ENCODE measurements around the gene RASAL2.

Gene RASAL2

GRCh38 chr1:178457651-178458050, 363.7 kb downstream of the RASAL2 start:
- Mint-ChIP-seq H3K36me3 (ENCODE audit: low read depth) (no peaks in the 10 kb centered on the region), H3K9me3 (no peaks in the 10 kb centered on the region), H3K27me3 (peaks cover 3% of the 10 kb centered on the region), H3K4me3 (no peak overlapping the region), H3K27ac (no peak overlapping the region), H3K4me1 (no peaks in the 10 kb centered on the region)
- no peak for ATAC-seq
- DNase-seq, result no peak

- Mint-ChIP-seq H3K4me3 (no peak overlapping the region), H3K4me1 (no peaks in the 10 kb centered on the region), H3K36me3 (ENCODE audit: low read depth) (no peaks in the 10 kb centered on the region)
These were observed 364.3 kb downstream of the RASAL2 start for GRCh38 chr1:178458203-178458602.

GRCh38 chr1:178461104-178461503, 367.2 kb downstream of the RASAL2 start:
- Mint-ChIP-seq H3K36me3 (ENCODE audit: low read depth) (no peaks in the 10 kb centered on the region), H3K9me3 (no peaks in the 10 kb centered on the region), H3K4me3 (no peak overlapping the region), H3K27me3 (peaks cover 3% of the 10 kb centered on the region), H3K27ac (no peak overlapping the region), H3K4me1 (no peaks in the 10 kb centered on the region)
- no peak for DNase-seq
- no peak for ATAC-seq

More at GRCh38 chr1:178458203-178458602, 364.3 kb downstream of the RASAL2 start:
- Mint-ChIP-seq H3K9me3 (no peaks in the 10 kb centered on the region), H3K27ac (no peak overlapping the region), H3K27me3 (peaks cover 3% of the 10 kb centered on the region)
- DNase-seq, result no peak
- no peak for ATAC-seq

- H3K36me3 Mint-ChIP-seq (ENCODE audit: low read depth), result no peaks in the 10 kb centered on the region
- no peaks in the 10 kb centered on the region for H3K4me1 Mint-ChIP-seq
- H3K4me3 Mint-ChIP-seq, result no peak overlapping the region
- DNase-seq (no peak), ATAC-seq (no peak)
- no peaks in the 10 kb centered on the region for H3K9me3 Mint-ChIP-seq
- peaks cover 3% of the 10 kb centered on the region for H3K27me3 Mint-ChIP-seq
- no peak overlapping the region for H3K27ac Mint-ChIP-seq
These were observed 367.8 kb downstream of the RASAL2 start for GRCh38 chr1:178461701-178462100.

GRCh38 chr1:178464141-178464540, 370.2 kb downstream of the RASAL2 start:
- no peak for ATAC-seq
- Mint-ChIP-seq H3K4me3 (no peak overlapping the region), H3K27ac (no peak overlapping the region), H3K27me3 (peaks cover 3% of the 10 kb centered on the region), H3K4me1 (no peaks in the 10 kb centered on the region), H3K9me3 (no peaks in the 10 kb centered on the region), H3K36me3 (ENCODE audit: low read depth) (no peaks in the 10 kb centered on the region)
- DNase-seq, result no peak

DNA sequence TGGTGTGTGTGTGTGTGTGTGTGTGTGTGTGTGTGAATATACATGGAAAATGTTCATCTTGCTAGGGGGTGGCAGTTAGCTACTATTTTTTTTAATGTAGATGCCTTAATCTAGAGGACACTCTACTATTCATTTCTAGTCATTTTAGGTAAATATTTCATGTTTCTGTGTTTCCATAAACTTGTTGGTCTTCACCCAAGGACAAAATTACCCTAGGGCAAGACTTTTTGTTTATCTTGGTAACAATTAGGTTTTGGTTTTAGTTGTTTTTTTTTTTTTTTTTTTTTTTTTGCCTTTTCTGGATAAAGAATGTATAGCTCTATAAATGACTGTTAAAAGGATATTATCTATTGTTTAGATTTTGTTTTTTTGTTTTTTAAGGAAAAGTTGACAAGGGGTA, 370.7 kb downstream of the RASAL2 start:
- H3K27ac Mint-ChIP-seq, result no peak overlapping the region
- no peak for ATAC-seq
- no peak for DNase-seq
- peaks cover 3% of the 10 kb centered on the region for H3K27me3 Mint-ChIP-seq
- no peaks in the 10 kb centered on the region for H3K9me3 Mint-ChIP-seq
- no peak overlapping the region for H3K4me3 Mint-ChIP-seq
- H3K4me1 Mint-ChIP-seq, result no peaks in the 10 kb centered on the region
- H3K36me3 Mint-ChIP-seq (ENCODE audit: low read depth), result no peaks in the 10 kb centered on the region

- DNase-seq (no peak), ATAC-seq (no peak)
- no peak overlapping the region for H3K4me3 Mint-ChIP-seq
- H3K36me3 Mint-ChIP-seq (ENCODE audit: low read depth), result no peaks in the 10 kb centered on the region
- no peaks in the 10 kb centered on the region for H3K9me3 Mint-ChIP-seq
- no peak overlapping the region for H3K27ac Mint-ChIP-seq
- no peaks in the 10 kb centered on the region for H3K4me1 Mint-ChIP-seq
- peaks cover under 1% of the 10 kb centered on the region for H3K27me3 Mint-ChIP-seq
These were observed 371.1 kb downstream of the RASAL2 start for GRCh38 chr1:178465011-178465410.

- peaks cover 5% of the 10 kb centered on the region for H3K27me3 Mint-ChIP-seq
- H3K27ac Mint-ChIP-seq, result no peak overlapping the region
- no peak for ATAC-seq
- no peak overlapping the region for H3K4me3 Mint-ChIP-seq
- H3K9me3 Mint-ChIP-seq, result no peaks in the 10 kb centered on the region
- H3K36me3 Mint-ChIP-seq (ENCODE audit: low read depth), result no peaks in the 10 kb centered on the region
- H3K4me1 Mint-ChIP-seq, result no peaks in the 10 kb centered on the region
- DNase-seq, result no peak
These were observed 373.9 kb downstream of the RASAL2 start for GRCh38 chr1:178467837-178468236.

DNA sequence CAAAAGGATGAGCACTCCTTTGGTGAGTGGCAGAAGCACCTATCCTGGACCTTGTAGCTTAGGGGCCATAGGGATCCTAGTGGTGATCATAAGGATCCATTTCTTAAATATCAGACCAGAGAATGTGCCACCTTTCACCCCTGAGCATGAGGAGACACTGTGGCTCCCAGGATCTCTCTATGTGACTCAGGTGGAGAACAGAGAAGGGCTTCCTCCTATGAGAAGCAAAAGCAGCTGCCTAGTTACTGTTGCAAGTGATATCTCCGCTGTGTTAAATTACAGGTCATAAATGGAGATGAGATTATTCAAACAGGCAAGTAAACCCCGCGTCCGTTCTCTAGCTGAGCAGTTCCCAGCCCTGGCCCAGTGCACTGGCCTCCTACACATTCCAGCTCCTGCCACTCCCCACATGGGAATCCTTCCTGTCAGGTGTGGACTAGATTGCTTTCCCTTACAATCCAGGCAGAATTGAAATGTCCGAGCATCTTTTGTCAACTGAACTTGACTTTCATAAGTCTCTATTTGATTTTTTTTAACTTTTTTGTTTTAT, 376.6 kb downstream of the RASAL2 start:
- Mint-ChIP-seq H3K4me1 (no peaks in the 10 kb centered on the region), H3K4me3 (no peak overlapping the region), H3K27me3 (peaks cover 5% of the 10 kb centered on the region), H3K36me3 (ENCODE audit: low read depth) (no peaks in the 10 kb centered on the region), H3K9me3 (no peaks in the 10 kb centered on the region), H3K27ac (no peak overlapping the region)
- DNase-seq (no peak), ATAC-seq (no peak)

DNA sequence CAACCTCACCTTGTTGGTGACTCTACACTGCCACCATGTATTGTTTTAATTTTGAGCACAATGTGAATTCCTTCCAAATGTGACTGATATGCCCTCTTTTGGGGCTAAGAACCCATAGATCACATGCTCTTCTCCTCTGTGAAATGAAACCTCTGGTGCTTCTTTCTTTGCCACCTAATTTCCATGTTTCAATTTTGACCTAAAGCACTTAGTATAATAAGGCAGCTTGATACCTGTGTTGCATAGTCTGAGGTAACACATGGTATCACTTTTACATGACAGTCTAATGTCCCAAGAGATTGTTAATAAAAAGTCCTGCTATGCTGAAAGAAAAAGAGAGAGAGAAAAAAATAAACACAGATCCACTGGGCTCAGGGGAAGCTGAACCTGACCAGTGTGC, 378.6 kb downstream of the RASAL2 start:
- Mint-ChIP-seq H3K27ac (no peak overlapping the region), H3K4me1 (no peaks in the 10 kb centered on the region), H3K9me3 (no peaks in the 10 kb centered on the region), H3K4me3 (no peak overlapping the region), H3K27me3 (peaks cover 5% of the 10 kb centered on the region), H3K36me3 (ENCODE audit: low read depth) (no peaks in the 10 kb centered on the region)
- no peak for DNase-seq
- no peak for ATAC-seq

GRCh38 chr1:178477373-178477772, 383.5 kb downstream of the RASAL2 start:
- DNase-seq (no peak), ATAC-seq (no peak)
- Mint-ChIP-seq H3K36me3 (ENCODE audit: low read depth) (no peaks in the 10 kb centered on the region), H3K27me3 (peaks cover 6% of the 10 kb centered on the region), H3K9me3 (no peaks in the 10 kb centered on the region), H3K4me1 (no peaks in the 10 kb centered on the region), H3K4me3 (no peak overlapping the region), H3K27ac (no peak overlapping the region)

- Mint-ChIP-seq H3K36me3 (ENCODE audit: low read depth) (no peaks in the 10 kb centered on the region), H3K27ac (no peak overlapping the region), H3K4me1 (no peaks in the 10 kb centered on the region), H3K4me3 (no peak overlapping the region), H3K27me3 (peaks cover 2% of the 10 kb centered on the region), H3K9me3 (no peaks in the 10 kb centered on the region)
- no peak for ATAC-seq
- DNase-seq, result no peak
These were observed 383.9 kb downstream of the RASAL2 start for GRCh38 chr1:178477841-178478240.

DNA sequence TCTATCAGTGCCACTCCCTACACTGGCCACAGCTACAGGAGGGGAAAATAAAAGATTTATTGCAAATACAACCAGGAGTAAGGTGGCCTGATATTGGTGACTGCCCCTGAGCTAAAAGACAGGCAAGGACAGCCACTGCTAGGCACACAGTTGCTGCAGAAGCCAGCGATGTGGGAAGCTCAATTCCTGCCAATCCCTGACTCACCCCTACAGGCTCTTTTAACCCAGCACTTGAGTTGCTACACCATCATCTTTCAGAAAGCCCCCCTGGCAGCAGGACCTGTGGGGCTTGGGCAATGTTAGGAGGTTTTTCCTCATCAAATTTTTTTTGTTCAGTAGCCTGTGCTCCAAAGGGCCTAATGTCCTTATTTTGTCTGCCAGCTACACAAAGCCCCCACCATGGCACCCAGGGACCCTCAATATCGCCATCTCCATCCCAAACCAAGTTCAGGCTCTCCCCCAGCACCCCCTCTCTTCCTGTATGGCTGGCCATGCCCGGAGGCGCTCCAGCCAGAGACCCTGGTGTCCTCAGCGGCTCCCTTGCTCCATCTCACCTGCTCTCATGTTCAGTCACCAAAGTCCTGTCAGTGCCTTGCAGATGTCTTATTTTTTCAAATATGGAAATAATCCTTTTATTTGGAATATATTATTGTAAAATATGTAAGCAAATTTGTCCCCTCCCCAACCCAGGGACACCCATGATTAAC, 389.5 kb downstream of the RASAL2 start:
- Mint-ChIP-seq H3K9me3 (no peaks in the 10 kb centered on the region), H3K36me3 (ENCODE audit: low read depth) (no peaks in the 10 kb centered on the region), H3K4me3 (no peak overlapping the region), H3K27me3 (peaks cover 2% of the 10 kb centered on the region), H3K4me1 (peaks cover 5% of the 10 kb centered on the region), H3K27ac (no peak overlapping the region)
- DNase-seq, result no peak
- ATAC-seq, result no peak

- Mint-ChIP-seq H3K9me3 (no peaks in the 10 kb centered on the region), H3K4me1 (peaks cover 5% of the 10 kb centered on the region), H3K4me3 (no peak overlapping the region), H3K27ac (no peak overlapping the region), H3K36me3 (ENCODE audit: low read depth) (no peaks in the 10 kb centered on the region), H3K27me3 (peaks cover 2% of the 10 kb centered on the region)
- DNase-seq, result no peak
- no peak for ATAC-seq
These were observed 390.9 kb downstream of the RASAL2 start for GRCh38 chr1:178484698-178485225.

- DNase-seq (no peak), ATAC-seq (no peak)
- Mint-ChIP-seq H3K4me3 (no peak overlapping the region), H3K36me3 (ENCODE audit: low read depth) (no peaks in the 10 kb centered on the region), H3K27me3 (peaks cover 2% of the 10 kb centered on the region), H3K9me3 (no peaks in the 10 kb centered on the region), H3K4me1 (peaks cover 5% of the 10 kb centered on the region), H3K27ac (no peak overlapping the region)
These were observed 391.7 kb downstream of the RASAL2 start for GRCh38 chr1:178485541-178485981.
